Tibial nerve (tissue), 4 donors: ENCODE measurements around the gene IPO5. TPM values are rescaled to one million over a fixed set of nuclear protein-coding genes. Genes with fewer than 3 reads are reported as not detected.

ENCODE experiments used
- DNase-seq, 2 donors: peaks; one replicate each; pipeline ENCODE4 v3.0.0-alpha.2; 2019; ENCODE audit warnings: low spot score in 2 of 2
- H3K27ac ChIP-seq, 4 donors: fragments of 200-600 bp; sonication (generic) in 3 of 4; one replicate each; pipeline ENCODE4 v1.5.1; 2017 to 2019; ENCODE audit warnings: mild to moderate bottlenecking in 1 of 4
- H3K27me3 ChIP-seq, 2 donors: fragments of 200-600 bp; sonication (generic) in 1 of 2; one replicate each; pipeline versions ENCODE4 v1.5.1 to v1.6.0; 2017 to 2019
- H3K36me3 ChIP-seq, 3 donors: fragments of 200-600 bp; sonication (generic); one replicate each; pipeline ENCODE4 v1.5.1; 2018 to 2019
- H3K4me1 ChIP-seq, 4 donors: fragments of 200-600 bp; sonication (generic) in 3 of 4; one replicate each; pipeline ENCODE4 v1.5.1; 2017 to 2019
- H3K4me3 ChIP-seq, 4 donors: fragments of 200-600 bp; sonication (generic) in 3 of 4; one replicate each; pipeline ENCODE4 v1.5.1; 2017 to 2019; ENCODE audit warnings: mild to moderate bottlenecking in 1 of 4, moderate library complexity in 1 of 4
- H3K9me3 ChIP-seq, 4 donors: fragments of 200-600 bp; sonication (generic) in 3 of 4; one replicate each; pipeline ENCODE4 v1.5.1; 2017 to 2019
- CTCF ChIP-seq, 5 experiments: fragments of 200-600 bp in 3 of 5; fragments of 450-650 bp in 2 of 5; sonication (generic) in 3 of 5; IDR thresholded peaks; one replicate each; pipeline ENCODE4 v1.5.1; 2016 to 2019; ENCODE audit warnings: antibody characterized with exemption in 5 of 5, mild to moderate bottlenecking in 3 of 5, moderate library complexity in 2 of 5
- EP300 ChIP-seq, 2 donors: sonication (generic); formaldehyde crosslinking; IDR thresholded peaks; one replicate each; pipeline ENCODE4 v1.6.1; 2017; ENCODE audit warnings: antibody characterized with exemption in 2 of 2, mild to moderate bottlenecking in 1 of 2
- POLR2A ChIP-seq, 2 donors: fragments of 450-650 bp; IDR thresholded peaks; one replicate each; pipeline ENCODE4 v1.6.1; 2017; ENCODE audit warnings: antibody characterized with exemption in 2 of 2, mild to moderate bottlenecking in 2 of 2, moderate library complexity in 2 of 2
- WGBS, 2 donors: methylation state at CpG; one replicate each; pipeline ENCODE4 v1.1.5; 2018; 5-methylcytosine and 5-hydroxymethylcytosine counted together
- total RNA-seq, 4 donors: library from RNA; depleted of rRNA; stranded (reverse); fragments of >200 nt; gene quantifications; one replicate each; pipeline ENCODE4 v1.1.0, GENCODE V29; 2016

Gene IPO5
- total RNA-seq, 4 donors from 2014 or later: 117 to 135 (median 120) TPM

GRCh38 chr13:97979051-97979450 is 25.6 kb downstream of the IPO5 start:
- WGBS, 2 donors: 51 to 56% methylated on average over 5 of the region's 5 CpGs
- TF ChIP-seq CTCF (IDR thresholded peaks at IDR 0.05): no peak
- TF ChIP-seq EP300 (IDR thresholded peaks at IDR 0.05): no peak
- no peak for TF ChIP-seq POLR2A (IDR thresholded peaks at IDR 0.05)
- H3K27ac ChIP-seq: peak overlapping the region in 1 of 4 donors; percentile 18
- DNase-seq: no peak
- peaks cover 0 to 52% (median 18%) of the 10 kb centered on the region in 4 donors for H3K4me1 ChIP-seq
- H3K9me3 ChIP-seq: no peaks in the 10 kb centered on the region
- H3K27me3 ChIP-seq: no peaks in the 10 kb centered on the region
- H3K36me3 ChIP-seq: peaks cover 0 to 14% (median 0%) of the 10 kb centered on the region in 3 donors
- no peak overlapping the region for H3K4me3 ChIP-seq

DNA sequence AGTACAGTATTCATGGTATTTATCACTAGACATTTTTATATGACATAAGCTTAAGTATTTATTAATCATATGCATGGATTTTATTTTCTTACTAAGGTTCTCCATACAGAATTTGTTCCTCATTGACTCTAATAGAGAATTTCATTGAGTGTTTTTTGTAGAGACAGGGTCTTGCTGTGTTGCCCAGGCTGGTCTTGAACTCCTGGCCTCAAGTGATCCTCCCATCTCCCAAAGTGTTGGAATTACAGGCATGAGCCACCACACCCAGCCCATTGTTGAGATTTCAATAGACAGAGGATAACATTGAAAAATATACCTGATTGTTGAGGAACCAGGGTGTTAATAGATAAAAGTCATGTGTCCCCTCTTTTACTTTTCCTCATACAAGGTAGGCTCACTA is 26.1 kb downstream of the IPO5 start:
- no peak overlapping the region for H3K27ac ChIP-seq
- no peaks in the 10 kb centered on the region for H3K9me3 ChIP-seq
- H3K27me3 ChIP-seq: no peaks in the 10 kb centered on the region
- no peak overlapping the region for H3K4me3 ChIP-seq
- no peak for TF ChIP-seq EP300 (IDR thresholded peaks at IDR 0.05)
- no peak for TF ChIP-seq CTCF (IDR thresholded peaks at IDR 0.05)
- TF ChIP-seq POLR2A (IDR thresholded peaks at IDR 0.05): no peak
- DNase-seq: no peak
- peaks cover 0 to 52% (median 18%) of the 10 kb centered on the region in 4 donors for H3K4me1 ChIP-seq
- peaks cover 0 to 19% (median 0%) of the 10 kb centered on the region in 3 donors for H3K36me3 ChIP-seq

DNA sequence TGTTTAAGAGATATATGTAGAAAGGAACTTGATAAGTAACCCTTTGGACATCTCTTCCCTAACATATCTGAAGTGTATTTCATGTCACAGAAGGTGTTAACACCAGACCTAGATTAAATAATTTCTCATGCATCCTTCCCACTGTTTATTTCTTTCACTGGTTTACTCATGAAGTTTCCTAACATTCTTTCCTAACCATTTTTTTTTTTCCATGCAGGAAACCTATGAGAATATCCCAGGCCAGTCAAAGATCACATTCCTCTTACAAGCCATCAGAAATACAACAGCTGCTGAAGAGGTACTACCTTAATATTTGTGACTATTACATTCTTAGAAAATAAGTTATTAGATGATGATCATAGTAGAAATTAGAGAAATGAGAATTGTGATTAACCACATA is 28.8 kb downstream of the IPO5 start:
- H3K4me1 ChIP-seq: peaks cover 0 to 40% (median 18%) of the 10 kb centered on the region in 4 donors
- H3K4me3 ChIP-seq: no peak overlapping the region
- H3K36me3 ChIP-seq: peaks cover 0 to 46% (median 10%) of the 10 kb centered on the region in 3 donors
- no peaks in the 10 kb centered on the region for H3K27me3 ChIP-seq
- DNase-seq: no peak
- no peak for TF ChIP-seq POLR2A (IDR thresholded peaks at IDR 0.05)
- no peak for TF ChIP-seq CTCF (IDR thresholded peaks at IDR 0.05)
- TF ChIP-seq EP300 (IDR thresholded peaks at IDR 0.05): no peak
- no peaks in the 10 kb centered on the region for H3K9me3 ChIP-seq
- H3K27ac ChIP-seq: no peak overlapping the region

DNA sequence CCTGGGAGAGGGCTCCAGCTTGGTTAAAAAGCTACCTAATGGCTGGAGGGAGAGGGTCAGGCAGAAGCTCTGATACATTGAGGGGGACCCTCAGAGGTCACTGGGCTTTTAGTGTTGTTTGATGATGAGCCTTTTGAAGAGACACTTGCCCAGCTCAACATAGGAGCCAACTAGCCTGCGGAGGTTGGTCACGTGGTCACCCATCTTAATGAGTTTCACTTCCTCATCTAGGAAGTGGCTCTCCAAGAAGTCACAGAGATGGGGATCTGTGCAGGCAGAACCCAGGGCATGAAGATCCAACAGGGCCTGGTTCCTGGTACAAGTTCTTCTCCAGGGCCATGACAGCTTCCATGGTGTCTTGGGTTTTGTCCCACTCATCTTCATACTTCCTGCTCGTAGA is 33.4 kb downstream of the IPO5 start:
- DNase-seq: peak in 1 of 2 donors; percentile 15
- WGBS, 2 donors: 93 to 98% methylated on average over 3 of the region's 3 CpGs
- Histone ChIP-seq H3K27ac (no peak overlapping the region), H3K9me3 (no peaks in the 10 kb centered on the region), H3K4me1 (no peaks in the 10 kb centered on the region), H3K4me3 (no peak overlapping the region), H3K36me3 (peaks cover 0 to 92% (median 21%) of the 10 kb centered on the region in 3 donors), H3K27me3 (no peaks in the 10 kb centered on the region)
- no peak for TF ChIP-seq POLR2A (IDR thresholded peaks at IDR 0.05)
- no peak for TF ChIP-seq EP300 (IDR thresholded peaks at IDR 0.05)
- TF ChIP-seq CTCF (IDR thresholded peaks at IDR 0.05): no peak

- no peaks in the 10 kb centered on the region for H3K4me1 ChIP-seq
- peaks cover 3 to 97% (median 33%) of the 10 kb centered on the region in 3 donors for H3K36me3 ChIP-seq
- WGBS, 2 donors: 100% methylated on average over 2 of the region's 2 CpGs
- no peak for DNase-seq
- H3K4me3 ChIP-seq: no peak overlapping the region
- H3K27ac ChIP-seq: no peak overlapping the region
- no peaks in the 10 kb centered on the region for H3K27me3 ChIP-seq
- H3K9me3 ChIP-seq: no peaks in the 10 kb centered on the region
- TF ChIP-seq EP300 (IDR thresholded peaks at IDR 0.05): no peak
- no peak for TF ChIP-seq POLR2A (IDR thresholded peaks at IDR 0.05)
- no peak for TF ChIP-seq CTCF (IDR thresholded peaks at IDR 0.05)
These were observed 46.2 kb downstream of the IPO5 start for GRCh38 chr13:97999653-98000052.
